Urinary bladder (tissue), 4 donors: ENCODE measurements around the gene SH3D19. TPM values are rescaled to one million over a fixed set of nuclear protein-coding genes. Genes with fewer than 3 reads are reported as not detected.
A peak's percentile ranks its signal among the peaks of the same experiment; 100 is the strongest.
"Not testable (repeated sequence)": the region's sequence is repeated elsewhere in the genome, so short reads cannot be mapped to it uniquely, and the experiment has no call there.

ENCODE experiments used
- DNase-seq: peaks from one replicate; pipeline ENCODE4 v3.0.0-alpha.2; 2015; ENCODE audit errors: extremely low spot score
- H3K27ac ChIP-seq: one replicate; pipeline ENCODE4 v1.5.1; 2013; ENCODE audit warnings: low read depth, mild to moderate bottlenecking, moderate library complexity
- H3K36me3 ChIP-seq: one replicate; pipeline ENCODE4 v1.6.1; 2013; ENCODE audit warnings: mild to moderate bottlenecking, moderate library complexity; ENCODE audit not compliant: insufficient read depth
- H3K4me1 ChIP-seq: one replicate; pipeline ENCODE4 v1.6.1; 2013; ENCODE audit warnings: mild to moderate bottlenecking, moderate library complexity; ENCODE audit not compliant: insufficient read depth
- H3K4me3 ChIP-seq: one replicate; pipeline ENCODE4 v1.5.1; 2013; ENCODE audit warnings: low read depth, low read length
- WGBS: extraction: QIAGEN DNeasy Blood & Tissue Kit; methylation state at CpG from one replicate; pipeline ENCODE4 v1.1.7; 2013; 5-methylcytosine and 5-hydroxymethylcytosine counted together
- polyA plus RNA-seq: library from polyadenylated mRNA; stranded (reverse); fragments of 200-250 nt; gene quantifications from one replicate; pipeline ENCODE4 v1.2.3, GENCODE V29; 2013
- total RNA-seq: library from RNA; depleted of rRNA; stranded (reverse); fragments of >200 nt; gene quantifications from one replicate; pipeline ENCODE4 v1.2.3, GENCODE V29; 2014
- donor health status: healthy with polysubstance abuse.
- donor health status: healthy.

The SH3D19 gene
- total and polyA plus RNA-seq, 2 donors: 57.1 to 76.5 TPM

- DNase-seq: no peak
- 92% methylated on average over 1 of the region's 1 CpG for WGBS
These were observed 6.1 kb upstream of the SH3D19 start for GRCh38 chr4:151331276-151332042.

GRCh38 chr4:151329217-151330007 lies 4.0 kb upstream of the SH3D19 start:
- Histone ChIP-seq H3K27ac (no peak overlapping the region), H3K36me3 (no peaks in the 10 kb centered on the region), H3K4me1 (no peaks in the 10 kb centered on the region), H3K4me3 (no peak overlapping the region)
- WGBS: 81% methylated on average over 4 of the region's 4 CpGs
- no peak for DNase-seq

More at GRCh38 chr4:151331276-151332042, 6.1 kb upstream of the SH3D19 start:
- H3K36me3 ChIP-seq: no peaks in the 10 kb centered on the region
- H3K4me1 ChIP-seq: no peaks in the 10 kb centered on the region
- no peak overlapping the region for H3K4me3 ChIP-seq
- H3K27ac ChIP-seq: no peak overlapping the region

- peak overlapping the region; percentile 96 for H3K27ac ChIP-seq
- H3K4me3 ChIP-seq: peak overlapping the region; percentile 86
- H3K4me1 ChIP-seq: no peaks in the 10 kb centered on the region
- no peaks in the 10 kb centered on the region for H3K36me3 ChIP-seq
- DNase-seq: no peak
- WGBS: 34% methylated on average over 6 of the region's 6 CpGs
These were observed 493 bp upstream of the SH3D19 start for GRCh38 chr4:151325949-151326246.

- Histone ChIP-seq H3K36me3 (no peaks in the 10 kb centered on the region), H3K4me1 (no peaks in the 10 kb centered on the region), H3K27ac (peak overlapping the region; percentile 96), H3K4me3 (peak overlapping the region; percentile 86)
- no peak for DNase-seq
- WGBS: under 1% methylated on average over 21 of the region's 21 CpGs
These were observed 674 bp downstream of the SH3D19 start for GRCh38 chr4:151324752-151325110.

- Histone ChIP-seq H3K4me1 (no peaks in the 10 kb centered on the region), H3K4me3 (peak overlapping the region; percentile 86), H3K36me3 (no peaks in the 10 kb centered on the region), H3K27ac (peak overlapping the region; percentile 56)
- 16% methylated on average over 12 of the region's 12 CpGs for WGBS
- no peak for DNase-seq
These were observed 1.2 kb downstream of the SH3D19 start for GRCh38 chr4:151324124-151324751.

GRCh38 chr4:151323667-151324066 lies 1.7 kb downstream of the SH3D19 start:
- H3K36me3 ChIP-seq: no peaks in the 10 kb centered on the region
- 78% methylated on average over 1 of the region's 1 CpG for WGBS
- DNase-seq: no peak
- no peaks in the 10 kb centered on the region for H3K4me1 ChIP-seq
- peak overlapping the region; percentile 10 for H3K27ac ChIP-seq
- H3K4me3 ChIP-seq: peak overlapping the region; percentile 86

GRCh38 chr4:151322570-151322969 lies 2.8 kb downstream of the SH3D19 start:
- DNase-seq: no peak
- Histone ChIP-seq H3K4me3 (no peak overlapping the region), H3K27ac (no peak overlapping the region), H3K4me1 (no peaks in the 10 kb centered on the region), H3K36me3 (no peaks in the 10 kb centered on the region)

DNA sequence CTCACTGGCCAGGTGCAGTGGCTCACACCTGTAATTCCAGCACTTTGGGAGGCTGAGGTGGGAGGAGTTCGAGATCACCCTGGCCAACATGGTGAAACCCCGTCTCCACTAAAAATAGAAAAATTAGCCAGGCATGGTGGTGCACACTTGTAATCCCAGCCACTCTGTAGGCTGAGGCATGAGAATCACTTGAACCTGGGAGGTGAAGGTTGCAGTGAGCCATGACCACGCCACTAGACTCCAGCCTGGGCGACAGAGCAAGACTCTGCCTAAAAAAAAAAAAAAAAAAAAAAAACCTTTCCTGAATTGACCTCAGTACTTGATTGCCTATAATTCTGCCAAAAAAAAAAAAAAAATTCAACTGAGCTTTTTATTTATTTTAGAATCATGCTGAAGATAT lies 3.2 kb downstream of the SH3D19 start:
- not testable (repeated sequence) for H3K4me3 ChIP-seq, H3K27ac ChIP-seq, DNase-seq, H3K36me3 ChIP-seq, H3K4me1 ChIP-seq
- WGBS: 57% methylated on average over 4 of the region's 4 CpGs

GRCh38 chr4:151321586-151321985 lies 3.8 kb downstream of the SH3D19 start:
- H3K4me1 ChIP-seq: no peaks in the 10 kb centered on the region
- 68% methylated on average over 1 of the region's 1 CpG for WGBS
- DNase-seq: no peak

DNA sequence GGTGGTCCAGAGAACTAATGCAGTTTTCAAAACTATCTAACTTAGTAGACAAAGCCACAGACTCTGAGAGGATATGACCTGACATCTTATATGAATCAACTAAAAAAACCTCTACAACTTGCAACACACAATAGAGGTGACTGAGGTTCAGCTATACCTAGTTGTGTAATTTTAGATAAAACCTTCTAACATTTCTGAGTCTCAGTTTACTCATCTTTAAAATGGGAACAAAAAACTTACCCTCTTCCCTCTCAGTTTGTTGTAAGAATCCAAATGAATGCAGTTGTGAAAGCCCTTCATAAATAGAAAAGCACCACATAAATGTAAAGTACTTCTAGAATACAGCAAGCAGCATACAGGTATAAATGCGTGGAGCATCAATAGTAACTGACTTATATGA lies 5.9 kb downstream of the SH3D19 start:
- 99% methylated on average over 1 of the region's 1 CpG for WGBS
- no peak overlapping the region for H3K27ac ChIP-seq
- DNase-seq: no peak
- H3K4me1 ChIP-seq: no peaks in the 10 kb centered on the region
- no peak overlapping the region for H3K4me3 ChIP-seq
- no peaks in the 10 kb centered on the region for H3K36me3 ChIP-seq

More at GRCh38 chr4:151321586-151321985, 3.8 kb downstream of the SH3D19 start:
- Histone ChIP-seq H3K4me3 (no peak overlapping the region), H3K27ac (no peak overlapping the region), H3K36me3 (no peaks in the 10 kb centered on the region)

DNA sequence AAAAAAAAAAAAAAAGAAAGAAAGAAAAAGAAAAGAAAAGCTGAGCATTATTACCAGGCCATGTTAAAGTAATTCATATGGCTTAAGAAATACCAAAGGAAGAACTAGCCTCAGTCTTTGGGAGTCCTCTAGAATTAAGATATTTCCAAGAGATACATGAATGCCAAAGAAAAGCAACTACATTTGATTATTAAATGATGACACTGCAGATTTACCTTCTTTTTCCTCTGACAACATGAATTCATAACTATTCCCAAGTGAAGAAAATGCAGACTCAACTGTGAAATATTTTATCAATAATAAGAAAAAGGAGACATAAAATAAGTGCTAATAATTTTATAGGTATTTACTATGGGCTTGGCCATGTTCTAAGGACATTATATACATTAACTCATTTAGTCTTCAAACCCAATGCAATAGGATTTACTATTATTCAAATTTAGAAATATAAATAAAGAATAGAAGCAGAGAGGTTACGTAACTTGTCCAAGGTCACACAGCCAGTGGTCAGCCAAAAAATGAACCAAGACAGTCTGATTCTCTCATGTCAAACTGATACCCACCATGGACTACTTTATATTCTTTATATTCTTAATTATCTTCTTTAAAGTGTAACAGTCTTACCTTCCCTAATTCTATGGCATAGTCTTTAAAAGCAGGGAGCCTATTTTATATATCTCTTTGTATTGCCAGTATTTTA lies 6.9 kb downstream of the SH3D19 start:
- H3K4me3 ChIP-seq: no peak overlapping the region
- H3K27ac ChIP-seq: no peak overlapping the region
- H3K36me3 ChIP-seq: no peaks in the 10 kb centered on the region
- no peaks in the 10 kb centered on the region for H3K4me1 ChIP-seq
- no peak for DNase-seq
- WGBS: 95% methylated on average over 1 of the region's 1 CpG

DNA sequence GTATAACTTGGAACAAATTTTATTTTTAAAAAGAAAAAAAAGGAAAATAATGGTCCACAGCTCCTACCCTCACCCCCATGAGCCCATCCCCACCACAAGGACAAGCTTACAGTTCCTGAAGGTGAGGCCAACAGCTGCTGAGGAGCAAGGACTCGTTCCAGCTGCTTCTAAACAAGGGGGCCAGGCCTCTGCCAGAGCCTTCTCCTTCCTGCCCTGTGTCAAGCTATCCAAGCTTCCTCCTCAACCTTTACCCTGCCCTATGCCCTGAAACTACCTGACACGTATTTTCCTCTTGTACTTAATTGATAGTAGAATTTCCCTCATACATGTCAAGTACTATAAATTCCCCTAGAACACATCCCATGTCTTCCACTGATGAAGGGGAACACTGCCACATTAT lies 8.8 kb downstream of the SH3D19 start:
- H3K27ac ChIP-seq: no peak overlapping the region
- no peak overlapping the region for H3K4me3 ChIP-seq
- H3K4me1 ChIP-seq: no peaks in the 10 kb centered on the region
- H3K36me3 ChIP-seq: no peaks in the 10 kb centered on the region
- DNase-seq: no peak
- WGBS: 53% methylated on average over 2 of the region's 2 CpGs

- H3K27ac ChIP-seq: no peak overlapping the region
These were observed 10.1 kb downstream of the SH3D19 start for GRCh38 chr4:151315212-151315886.

More at GRCh38 chr4:151315212-151315886, 10.1 kb downstream of the SH3D19 start:
- Histone ChIP-seq H3K4me3 (no peak overlapping the region), H3K4me1 (no peaks in the 10 kb centered on the region), H3K36me3 (no peaks in the 10 kb centered on the region)
- no peak for DNase-seq
- 59% methylated on average over 2 of the region's 2 CpGs for WGBS
